GM12891 (cell line): ENCODE measurements around the gene ACAA1.

ENCODE experiments used
- POLR2A ChIP-seq: IDR thresholded peaks from 2 replicates; pipeline ENCODE4 v1.6.1; 2011; ENCODE audit warnings: low read depth, low read length, control low read depth
- POLR2AphosphoS5 ChIP-seq: IDR thresholded peaks from 2 replicates; pipeline ENCODE4 v1.6.1; 2011; ENCODE audit warnings: low read depth, low read length, control low read depth
- TAF1 ChIP-seq: IDR thresholded peaks from 2 replicates; pipeline ENCODE4 v1.6.1; 2011; ENCODE audit warnings: low read depth, low read length, control low read depth

DNA sequence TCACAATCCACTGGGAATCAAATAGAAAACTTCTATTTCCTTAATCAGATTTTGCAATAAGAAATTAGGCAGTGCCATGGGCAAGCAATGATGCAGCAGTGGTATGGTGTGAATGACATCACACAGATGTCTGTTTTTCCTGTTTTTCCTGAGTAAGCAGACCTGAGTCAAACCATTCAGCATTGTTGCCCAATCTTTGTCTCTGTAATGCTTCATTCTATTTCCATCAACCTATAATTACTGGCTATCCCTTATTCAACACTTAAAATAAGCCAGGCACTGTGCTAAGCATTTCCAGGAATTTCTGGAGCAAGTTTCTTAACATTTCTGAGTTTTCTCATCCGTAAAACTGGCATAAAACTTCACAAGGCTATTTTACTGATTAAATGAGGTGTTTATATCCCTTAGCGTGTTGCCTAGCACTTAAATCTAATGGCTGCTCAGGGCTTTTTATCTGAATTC is 17.1 kb upstream of the ACAA1 start:
- TF ChIP-seq POLR2A = no peak
- no peak for TF ChIP-seq POLR2AphosphoS5
- TF ChIP-seq TAF1 = no peak
